ENCODE measurements around the gene SETD1B. TPM values are rescaled to one million over a fixed set of nuclear protein-coding genes. Genes with fewer than 3 reads are reported as not detected.

Gene SETD1B
- total RNA-seq, 2 donors from 2014 or later = 20.4 to 25.4 TPM

DNA sequence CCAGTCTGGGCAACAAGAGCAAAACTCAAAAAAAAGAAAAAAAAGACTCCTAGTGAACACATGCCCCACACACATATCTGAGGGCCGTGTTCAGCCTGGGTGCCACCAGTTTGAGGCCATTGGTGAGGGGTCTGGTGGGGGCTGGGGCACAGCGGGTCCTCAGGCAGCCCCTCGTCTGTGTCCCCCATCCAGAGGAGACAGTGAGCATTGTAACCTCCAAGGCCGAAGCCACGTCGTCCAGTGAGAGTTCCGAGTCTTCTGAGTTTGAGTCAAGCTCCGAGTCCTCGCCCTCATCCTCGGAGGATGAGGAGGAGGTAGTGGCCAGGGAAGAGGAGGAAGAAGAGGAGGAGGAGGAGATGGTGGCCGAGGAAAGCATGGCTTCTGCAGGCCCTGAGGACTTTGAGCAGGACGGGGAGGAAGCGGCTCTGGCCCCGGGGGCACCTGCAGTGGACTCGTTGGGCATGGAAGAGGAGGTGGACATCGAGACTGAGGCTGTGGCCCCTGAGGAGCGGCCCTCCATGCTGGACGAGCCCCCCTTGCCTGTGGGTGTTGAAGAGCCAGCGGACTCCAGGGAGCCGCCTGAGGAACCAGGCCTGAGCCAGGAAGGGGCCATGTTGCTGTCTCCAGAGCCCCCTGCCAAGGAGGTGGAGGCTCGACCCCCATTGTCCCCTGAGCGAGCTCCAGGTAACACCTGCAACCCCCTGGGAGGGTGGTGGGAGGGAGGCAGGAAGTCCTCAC is 15.6 kb downstream of the SETD1B start:
- H3K4me1 ChIP-seq = no peaks in the 10 kb centered on the region
- no peak overlapping the region for H3K27ac ChIP-seq
- no peak overlapping the region for H3K4me3 ChIP-seq
- TF ChIP-seq, protein P1, sequence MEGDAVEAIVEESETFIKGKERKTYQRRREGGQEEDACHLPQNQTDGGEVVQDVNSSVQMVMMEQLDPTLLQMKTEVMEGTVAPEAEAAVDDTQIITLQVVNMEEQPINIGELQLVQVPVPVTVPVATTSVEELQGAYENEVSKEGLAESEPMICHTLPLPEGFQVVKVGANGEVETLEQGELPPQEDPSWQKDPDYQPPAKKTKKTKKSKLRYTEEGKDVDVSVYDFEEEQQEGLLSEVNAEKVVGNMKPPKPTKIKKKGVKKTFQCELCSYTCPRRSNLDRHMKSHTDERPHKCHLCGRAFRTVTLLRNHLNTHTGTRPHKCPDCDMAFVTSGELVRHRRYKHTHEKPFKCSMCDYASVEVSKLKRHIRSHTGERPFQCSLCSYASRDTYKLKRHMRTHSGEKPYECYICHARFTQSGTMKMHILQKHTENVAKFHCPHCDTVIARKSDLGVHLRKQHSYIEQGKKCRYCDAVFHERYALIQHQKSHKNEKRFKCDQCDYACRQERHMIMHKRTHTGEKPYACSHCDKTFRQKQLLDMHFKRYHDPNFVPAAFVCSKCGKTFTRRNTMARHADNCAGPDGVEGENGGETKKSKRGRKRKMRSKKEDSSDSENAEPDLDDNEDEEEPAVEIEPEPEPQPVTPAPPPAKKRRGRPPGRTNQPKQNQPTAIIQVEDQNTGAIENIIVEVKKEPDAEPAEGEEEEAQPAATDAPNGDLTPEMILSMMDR (IDR thresholded peaks at IDR 0.05) = no peak
- intact Hi-C loops (cut with DNase I) = no loop called here
- no peak for DNase-seq
- peaks cover 40% of the 10 kb centered on the region for H3K36me3 ChIP-seq
- H3K27me3 ChIP-seq = no peaks in the 10 kb centered on the region
- no peaks in the 10 kb centered on the region for H3K9me3 ChIP-seq
- H3K9ac ChIP-seq (ENCODE audit: low read depth in 2 of 2, low read length in 2 of 2) = no peak overlapping the region

DNA sequence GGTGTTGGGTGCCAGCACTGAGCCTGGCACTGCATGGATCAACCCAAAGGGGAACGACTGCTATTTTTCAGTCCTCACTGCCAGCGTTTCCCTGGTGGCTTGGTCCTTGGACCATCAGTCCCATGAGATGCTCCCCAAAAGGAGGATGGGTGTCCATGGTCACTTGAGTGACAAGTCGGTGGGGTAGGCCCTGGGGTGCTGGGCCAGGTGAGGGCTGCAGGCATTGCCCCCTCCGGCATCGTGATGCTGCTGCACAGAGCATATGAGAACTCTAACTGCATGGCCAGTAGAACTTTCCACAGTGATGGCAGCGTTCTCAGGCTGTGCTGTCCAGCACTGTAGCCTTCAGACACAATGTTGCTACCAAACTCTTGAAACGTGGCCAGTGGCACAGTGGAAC is 16.2 kb downstream of the SETD1B start:
- TF ChIP-seq, protein P1 (IDR thresholded peaks at IDR 0.05) = no peak
- Histone ChIP-seq H3K9ac (ENCODE audit: low read depth in 2 of 2, low read length in 2 of 2) (no peak overlapping the region), H3K36me3 (peaks cover 40% of the 10 kb centered on the region), H3K4me3 (no peak overlapping the region), H3K9me3 (no peaks in the 10 kb centered on the region), H3K27ac (no peak overlapping the region), H3K4me1 (no peaks in the 10 kb centered on the region), H3K27me3 (no peaks in the 10 kb centered on the region)
- intact Hi-C loops (cut with DNase I) = no loop called here
- DNase-seq = no peak

DNA sequence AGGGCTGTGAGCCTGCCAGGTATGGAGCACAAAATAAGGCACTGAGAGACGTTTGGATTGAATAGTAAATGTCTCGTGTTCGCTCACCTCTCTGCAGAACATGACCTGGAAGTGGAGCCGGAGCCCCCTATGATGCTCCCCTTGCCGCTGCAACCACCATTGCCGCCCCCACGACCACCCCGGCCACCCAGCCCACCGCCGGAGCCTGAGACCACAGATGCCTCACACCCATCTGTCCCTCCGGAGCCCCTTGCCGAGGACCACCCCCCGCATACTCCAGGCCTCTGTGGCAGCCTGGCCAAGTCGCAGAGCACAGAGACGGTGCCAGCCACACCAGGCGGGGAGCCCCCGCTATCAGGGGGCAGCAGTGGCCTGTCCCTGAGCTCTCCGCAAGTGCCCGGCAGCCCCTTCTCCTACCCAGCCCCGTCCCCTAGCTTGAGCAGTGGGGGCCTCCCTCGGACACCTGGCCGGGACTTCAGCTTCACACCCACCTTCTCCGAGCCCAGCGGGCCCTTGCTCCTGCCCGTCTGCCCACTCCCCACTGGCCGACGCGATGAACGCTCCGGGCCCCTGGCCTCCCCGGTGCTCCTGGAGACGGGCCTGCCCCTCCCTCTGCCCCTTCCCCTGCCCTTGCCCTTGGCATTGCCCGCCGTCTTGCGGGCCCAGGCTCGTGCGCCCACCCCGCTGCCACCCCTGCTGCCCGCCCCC is 18.7 kb downstream of the SETD1B start:
- H3K9me3 ChIP-seq = no peaks in the 10 kb centered on the region
- H3K4me1 ChIP-seq = no peaks in the 10 kb centered on the region
- intact Hi-C loops (cut with DNase I) = no loop called here
- no peak overlapping the region for H3K9ac ChIP-seq (ENCODE audit: low read depth in 2 of 2, low read length in 2 of 2)
- H3K27ac ChIP-seq = no peak overlapping the region
- H3K36me3 ChIP-seq = peaks cover 31% of the 10 kb centered on the region
- no peak overlapping the region for H3K4me3 ChIP-seq
- TF ChIP-seq, protein P1 (IDR thresholded peaks at IDR 0.05) = no peak
- no peaks in the 10 kb centered on the region for H3K27me3 ChIP-seq
- DNase-seq = no peak

DNA sequence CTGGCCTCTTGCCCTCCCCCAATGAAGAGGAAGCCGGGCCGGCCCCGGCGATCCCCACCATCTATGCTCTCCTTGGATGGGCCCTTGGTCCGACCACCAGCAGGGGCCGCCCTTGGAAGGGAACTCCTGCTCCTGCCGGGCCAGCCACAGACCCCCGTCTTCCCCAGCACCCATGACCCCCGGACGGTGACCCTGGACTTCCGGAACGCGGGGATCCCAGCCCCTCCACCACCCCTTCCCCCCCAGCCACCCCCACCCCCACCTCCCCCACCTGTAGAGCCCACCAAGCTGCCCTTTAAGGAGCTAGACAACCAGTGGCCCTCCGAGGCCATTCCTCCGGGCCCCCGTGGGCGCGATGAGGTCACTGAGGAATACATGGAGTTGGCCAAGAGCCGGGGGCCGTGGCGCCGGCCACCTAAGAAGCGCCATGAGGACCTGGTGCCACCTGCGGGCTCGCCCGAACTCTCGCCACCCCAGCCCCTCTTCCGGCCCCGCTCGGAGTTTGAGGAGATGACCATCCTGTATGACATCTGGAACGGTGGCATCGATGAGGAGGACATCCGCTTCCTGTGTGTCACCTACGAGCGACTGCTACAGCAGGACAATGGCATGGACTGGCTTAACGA is 19.4 kb downstream of the SETD1B start:
- intact Hi-C loops (cut with DNase I) = no loop called here
- Histone ChIP-seq H3K27ac (no peak overlapping the region), H3K9ac (ENCODE audit: low read depth in 2 of 2, low read length in 2 of 2) (no peak overlapping the region), H3K9me3 (no peaks in the 10 kb centered on the region), H3K36me3 (peaks cover 33% of the 10 kb centered on the region), H3K4me3 (no peak overlapping the region), H3K27me3 (no peaks in the 10 kb centered on the region), H3K4me1 (no peaks in the 10 kb centered on the region)
- DNase-seq = no peak
- TF ChIP-seq, protein P1 (IDR thresholded peaks at IDR 0.05) = no peak

DNA sequence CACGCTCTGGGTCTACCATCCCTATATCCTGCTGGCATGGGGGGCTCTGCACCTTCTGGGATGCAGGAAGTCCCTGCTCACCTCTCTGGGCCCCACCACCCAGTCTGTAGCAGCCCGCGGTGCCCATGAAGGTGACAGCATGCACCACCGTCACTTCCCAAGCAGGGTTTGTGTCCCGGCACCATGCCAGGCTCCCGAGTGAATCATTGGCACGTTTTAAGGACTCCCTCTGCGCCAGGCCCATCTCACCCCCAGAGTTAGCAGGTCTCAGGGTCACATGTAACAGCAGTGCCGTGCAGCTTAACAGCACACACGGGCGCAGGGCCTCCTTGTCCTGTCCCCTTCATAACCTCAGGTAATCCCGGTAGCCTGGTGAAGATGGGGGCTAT is 19.9 kb downstream of the SETD1B start:
- H3K27ac ChIP-seq = no peak overlapping the region
- TF ChIP-seq, protein P1 (IDR thresholded peaks at IDR 0.05) = no peak

More for the DNA sequence above, 19.9 kb downstream of the SETD1B start:
- no peak for DNase-seq
- Histone ChIP-seq H3K27me3 (no peaks in the 10 kb centered on the region), H3K9me3 (no peaks in the 10 kb centered on the region), H3K4me3 (no peak overlapping the region), H3K36me3 (peaks cover 33% of the 10 kb centered on the region), H3K9ac (ENCODE audit: low read depth in 2 of 2, low read length in 2 of 2) (no peak overlapping the region), H3K4me1 (no peaks in the 10 kb centered on the region)
- intact Hi-C loops (cut with DNase I) = no loop called here
